Fibroblast of skin of abdomen (primary cell): Measurements from ENCODE around the gene NHSL1.

ENCODE experiments used
- DNase-seq: peaks from one replicate; pipeline ENCODE4 v3.0.0-alpha.2; 2013

The NHSL1 gene

GRCh38 chr6:138523347-138524210, 24.3 kb upstream of the NHSL1 start:
- DNase-seq, result no peak

- DNase-seq, result no peak
These were observed 23.3 kb upstream of the NHSL1 start for GRCh38 chr6:138522611-138523010.

- DNase-seq, result no peak
These were observed 22.5 kb upstream of the NHSL1 start for GRCh38 chr6:138521790-138522189.

GRCh38 chr6:138520463-138520862, 21.2 kb upstream of the NHSL1 start:
- no peak for DNase-seq

DNA sequence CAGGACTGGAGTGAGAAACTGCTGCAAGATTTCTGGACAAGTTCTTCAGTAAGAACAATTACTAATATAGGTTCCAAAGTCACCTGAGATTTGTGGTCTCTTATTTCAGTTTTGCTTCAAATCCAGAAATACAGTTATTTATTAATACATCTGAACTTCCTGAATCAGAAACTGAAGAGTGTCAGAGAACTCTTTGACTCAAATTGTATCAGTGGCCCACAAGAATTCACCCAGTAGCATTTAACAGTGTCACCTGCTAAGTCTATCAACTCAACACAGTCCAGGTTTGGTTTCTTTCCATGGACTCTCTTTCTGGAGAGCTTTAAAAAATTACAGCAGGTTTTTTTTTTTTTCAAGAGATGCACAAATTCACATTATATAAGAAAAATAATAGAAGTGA, 18.8 kb upstream of the NHSL1 start:
- DNase-seq, result no peak

GRCh38 chr6:138517635-138518034, 18.3 kb upstream of the NHSL1 start:
- peak; percentile 35 for DNase-seq

GRCh38 chr6:138515657-138516248, 16.5 kb upstream of the NHSL1 start:
- no peak for DNase-seq

DNA sequence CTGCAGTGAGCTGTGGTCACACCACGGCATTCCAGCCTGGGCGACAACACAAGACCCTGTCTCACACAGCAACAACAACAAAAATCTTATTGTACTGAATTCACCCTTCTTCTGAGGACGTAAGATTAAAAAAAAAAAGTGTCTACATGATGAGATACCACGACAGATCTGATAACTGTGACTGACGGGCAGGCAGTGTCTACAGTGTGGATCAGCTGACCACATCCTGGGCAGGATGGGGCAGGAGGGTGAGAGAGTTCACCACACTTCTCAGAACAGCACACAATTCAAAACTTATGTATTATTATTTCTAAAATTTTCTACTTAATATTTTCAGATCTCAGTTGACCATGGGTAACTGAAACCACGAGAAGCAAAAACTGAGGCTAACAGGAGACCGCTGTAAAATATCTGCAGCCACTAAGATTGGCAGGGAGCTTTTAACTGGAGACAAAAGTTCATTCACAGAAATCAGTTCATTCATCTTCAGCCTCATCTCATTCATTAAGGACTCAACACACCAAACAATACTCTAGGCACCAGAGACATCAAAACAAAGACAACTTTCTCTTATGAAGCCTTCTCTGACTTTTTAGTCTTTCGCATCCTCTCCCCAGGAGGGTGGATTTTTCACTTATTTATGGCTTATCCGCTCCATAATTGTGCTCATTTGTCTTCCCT, 15.7 kb upstream of the NHSL1 start:
- DNase-seq, result no peak

DNA sequence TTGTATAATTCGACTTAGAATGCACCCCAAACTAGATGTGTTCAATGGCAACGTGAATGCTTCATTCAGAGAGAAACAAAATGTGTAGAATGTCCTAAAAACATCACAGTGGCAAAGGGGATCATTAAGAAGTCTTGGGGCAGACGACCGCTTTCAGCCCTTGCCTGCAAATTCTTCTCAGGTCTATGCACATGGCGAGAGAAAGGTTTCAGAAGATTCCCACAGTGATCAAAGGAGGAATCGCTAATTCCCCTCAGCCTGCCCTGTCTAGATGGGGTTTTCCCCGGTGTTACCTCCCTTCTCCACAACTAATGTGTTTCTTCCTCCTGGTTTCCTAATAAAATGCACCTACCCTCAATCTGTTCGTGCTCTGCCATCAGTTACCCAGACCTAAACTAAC, 13.3 kb upstream of the NHSL1 start:
- no peak for DNase-seq

DNA sequence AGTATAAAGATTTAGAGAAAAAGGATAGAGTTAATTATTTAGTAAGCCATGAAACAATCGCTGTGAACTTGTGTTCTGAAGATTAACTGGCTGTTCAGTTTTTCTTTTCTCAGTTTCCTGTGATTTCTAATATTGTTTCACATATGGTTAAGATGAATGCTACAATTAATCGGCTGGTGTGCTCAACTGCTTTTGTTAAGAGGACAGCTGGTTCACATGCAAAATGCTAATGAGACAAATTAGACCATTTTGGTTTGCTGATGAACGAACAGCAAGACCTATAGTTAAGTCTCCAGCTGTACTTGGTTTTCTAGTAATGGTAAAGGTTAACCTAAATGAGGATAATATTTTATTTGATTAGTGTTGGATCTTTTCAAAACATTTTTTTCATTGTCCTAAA, 10.8 kb upstream of the NHSL1 start:
- no peak for DNase-seq

DNA sequence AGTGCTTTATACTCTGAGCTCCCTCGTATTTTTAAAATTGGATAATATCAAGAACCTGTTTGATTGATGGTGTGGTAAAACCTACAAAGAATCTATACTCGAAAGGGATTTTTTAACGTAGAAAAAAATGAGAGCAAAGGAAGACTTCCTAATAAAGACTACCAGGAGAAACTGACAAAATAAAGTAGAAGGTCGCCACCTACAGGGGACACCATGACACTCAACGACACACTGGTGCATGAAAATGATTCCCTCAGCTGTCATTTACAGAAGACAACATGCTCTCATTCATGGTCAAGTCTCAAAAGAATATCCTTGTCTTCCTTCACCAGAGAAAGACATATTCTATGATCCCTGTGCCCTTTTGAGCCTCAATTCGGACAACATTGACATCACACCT, 10.1 kb upstream of the NHSL1 start:
- DNase-seq, result peak; percentile 44

DNA sequence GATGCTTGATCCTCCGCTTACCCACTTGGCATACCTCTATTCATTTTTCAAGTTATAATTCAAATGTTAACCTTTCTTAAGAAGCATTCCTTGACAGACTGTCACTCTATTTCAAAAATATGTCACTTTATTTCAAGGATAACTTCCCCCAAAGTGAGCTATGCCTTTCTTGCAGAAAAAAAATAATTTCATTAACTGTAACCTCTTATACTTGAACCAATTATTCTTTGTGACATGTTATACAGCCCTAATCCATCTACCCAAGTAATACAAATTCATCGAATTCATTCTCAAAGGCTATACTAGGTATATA, 9.3 kb upstream of the NHSL1 start:
- DNase-seq, result no peak

DNA sequence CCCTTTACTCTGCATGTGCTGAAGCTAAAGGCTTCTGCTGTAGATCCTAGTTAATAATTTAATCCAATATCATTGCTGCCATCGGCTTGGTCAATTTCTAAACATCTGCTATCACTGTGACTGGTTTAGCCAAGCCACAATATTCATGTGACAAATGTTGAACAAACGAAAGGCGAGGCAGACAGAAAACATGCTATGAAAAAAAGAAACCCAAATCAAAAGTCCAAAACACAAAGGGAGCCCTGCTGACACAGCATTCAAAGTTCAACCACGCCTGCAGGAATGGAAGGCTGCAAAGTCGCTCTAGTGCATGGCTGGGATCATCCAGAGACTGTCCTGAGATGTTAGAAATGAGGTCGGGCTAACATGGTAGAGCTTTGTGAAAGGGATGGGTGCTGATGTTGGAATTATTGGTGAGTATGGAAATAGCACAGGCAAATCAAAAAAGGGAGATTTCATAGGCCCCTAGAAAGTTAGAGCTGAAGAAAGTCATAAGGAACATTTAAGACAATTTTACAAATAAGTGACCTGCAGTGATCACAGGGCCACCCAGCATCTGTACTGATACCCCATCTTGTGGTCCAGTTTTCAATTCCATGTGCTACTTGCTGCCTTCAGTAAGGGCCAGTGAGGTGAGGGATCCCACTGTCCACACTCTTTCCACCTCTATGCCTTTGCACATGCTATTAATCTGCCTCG, 8.8 kb upstream of the NHSL1 start:
- no peak for DNase-seq

GRCh38 chr6:138504764-138505689, 5.7 kb upstream of the NHSL1 start:
- no peak for DNase-seq

DNA sequence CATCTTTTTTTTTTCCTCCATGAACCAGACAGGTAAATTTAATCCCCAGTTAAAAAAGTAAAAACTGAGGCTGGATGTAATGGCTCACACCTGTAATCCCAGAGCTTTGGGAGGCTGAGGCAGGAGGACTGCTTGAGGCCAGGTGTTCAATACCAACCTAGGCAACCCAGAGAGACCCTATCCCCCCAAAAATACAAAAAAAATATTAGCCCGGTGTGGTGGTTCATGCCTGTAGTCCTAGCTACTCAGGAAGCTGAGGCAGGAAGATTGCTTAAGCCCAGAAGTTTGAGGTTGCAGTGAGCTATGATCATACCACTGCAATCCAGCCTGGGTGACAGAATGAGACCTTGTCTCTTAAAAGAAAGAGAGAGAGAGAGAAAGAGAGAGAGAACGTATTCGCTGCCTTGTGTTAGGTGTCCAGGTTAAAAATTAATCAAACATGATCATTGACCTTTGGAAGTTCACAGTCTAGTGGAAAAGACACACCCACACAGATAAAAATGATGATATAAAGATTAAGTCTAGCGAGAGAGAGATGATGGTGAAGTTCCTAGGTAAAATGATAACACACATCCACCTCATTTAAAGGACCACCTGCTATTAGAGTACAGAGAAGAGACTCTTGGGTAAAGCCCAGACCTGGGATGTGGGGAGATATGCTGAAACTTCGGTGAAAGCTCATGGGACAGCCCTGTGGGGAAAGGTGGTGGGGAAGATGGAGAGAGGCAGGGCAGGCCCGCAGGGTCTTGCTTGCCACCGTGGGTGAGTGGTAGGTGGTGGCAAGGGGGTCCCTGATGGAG, 4.8 kb upstream of the NHSL1 start:
- DNase-seq, result no peak

DNA sequence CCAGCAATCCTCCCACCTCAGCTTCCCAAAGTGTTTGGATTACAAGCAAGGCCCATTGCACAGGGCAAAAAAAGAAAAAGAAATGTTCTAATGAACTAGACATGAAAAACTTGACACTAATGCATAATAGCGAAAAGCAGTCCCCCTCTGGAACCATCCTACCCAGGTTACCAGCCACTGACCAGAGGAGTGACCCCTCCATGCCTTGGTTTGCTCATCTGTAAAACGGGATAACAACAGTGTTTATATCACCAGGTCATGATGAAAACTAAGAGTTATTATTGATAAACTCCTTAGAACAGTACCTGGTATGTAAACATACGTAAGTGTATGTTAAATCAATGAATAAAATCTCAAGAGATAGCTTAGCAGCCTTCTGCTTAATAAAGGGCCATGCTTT, 3.3 kb upstream of the NHSL1 start:
- no peak for DNase-seq

DNA sequence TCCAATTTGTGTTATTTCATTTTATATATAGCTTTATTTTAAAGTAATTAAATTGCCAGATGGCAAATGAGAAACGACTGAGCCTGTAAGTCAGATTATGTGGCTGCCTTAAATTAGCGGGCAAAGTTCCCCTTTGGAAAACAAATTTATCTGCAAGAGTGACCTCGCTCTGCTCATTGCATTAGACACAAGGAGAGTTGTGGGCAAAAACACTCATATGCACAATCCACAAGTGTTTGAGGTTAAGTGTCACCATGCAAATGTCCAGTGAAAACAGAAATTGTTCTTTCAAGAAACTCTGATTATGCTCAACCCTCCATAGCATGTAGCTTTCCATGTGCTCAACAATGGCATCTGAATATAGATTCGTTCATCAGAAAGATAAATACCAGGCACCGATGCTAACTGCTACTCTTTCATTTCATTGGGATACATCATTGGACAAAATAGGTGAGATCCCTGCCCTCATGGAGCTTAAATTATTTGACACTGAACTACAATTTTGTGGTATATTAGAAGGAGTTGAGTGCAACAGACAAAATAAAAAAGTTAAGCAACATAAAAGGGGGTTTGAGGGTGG, 1.7 kb upstream of the NHSL1 start:
- no peak for DNase-seq

DNA sequence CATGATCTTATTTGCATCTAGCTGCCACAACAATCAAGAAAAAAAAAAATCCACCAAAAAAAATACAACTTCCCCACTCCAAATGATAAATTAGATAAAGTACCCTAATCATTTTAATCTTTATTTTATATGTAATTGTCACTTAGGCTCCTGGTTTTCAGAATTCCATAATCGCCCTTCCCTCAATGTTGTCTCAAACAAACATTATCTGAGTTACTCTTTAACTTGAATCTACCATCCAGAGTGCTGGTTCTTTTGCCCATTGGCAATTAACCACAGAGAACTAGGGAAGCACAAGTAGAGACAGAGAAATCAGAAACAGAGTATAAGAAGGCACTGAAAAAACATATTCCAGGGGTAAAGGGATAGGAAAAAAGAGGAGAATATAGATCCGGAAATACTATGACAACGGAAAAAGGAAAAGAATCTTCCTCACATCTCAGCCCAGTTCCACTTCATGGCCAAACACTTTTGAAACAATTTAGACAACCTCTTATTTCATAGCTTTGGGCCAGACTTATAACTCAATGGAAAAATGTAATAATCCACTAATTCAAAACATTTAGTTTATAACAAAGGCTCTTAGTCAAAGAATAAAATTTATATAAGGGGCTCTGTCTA, 861 bp upstream of the NHSL1 start:
- DNase-seq, result no peak

GRCh38 chr6:138498629-138499302, 528 bp downstream of the NHSL1 start:
- peak; percentile 21 for DNase-seq

DNA sequence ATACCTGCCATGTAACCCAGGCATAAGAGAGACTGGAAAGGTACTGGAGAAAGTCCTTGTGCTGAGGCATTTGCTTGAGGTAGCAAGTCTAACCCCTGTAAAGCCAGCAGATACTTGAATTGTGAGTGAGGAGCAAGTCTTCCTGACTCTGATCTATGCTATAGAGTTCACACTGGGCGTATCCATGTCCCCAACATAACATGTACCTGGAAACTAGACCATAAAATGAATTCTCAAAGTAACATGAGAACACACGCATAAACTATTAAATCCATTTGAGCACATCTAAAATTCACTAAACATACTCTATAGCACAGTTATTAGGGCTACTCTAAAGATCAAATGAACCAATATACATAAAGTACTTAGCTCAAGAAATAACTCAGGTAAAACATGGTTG, 2.0 kb downstream of the NHSL1 start:
- no peak for DNase-seq
